Activated CD4-positive, alpha-beta T cell treated with anti-CD3 and anti-CD28 coated beads for 48 hours (primary cell): Measurements from ENCODE around the gene SSH2.
"Not testable (repeated sequence)": the region's sequence is repeated elsewhere in the genome, so short reads cannot be mapped to it uniquely, and the experiment has no call there.

Experiments
- DNase-seq: peaks from one replicate; pipeline ENCODE4 v3.0.0-alpha.2; 2020

Gene SSH2

GRCh38 chr17:29930409-29931010 lies 482 bp upstream of the SSH2 start:
- no peak for DNase-seq

DNA sequence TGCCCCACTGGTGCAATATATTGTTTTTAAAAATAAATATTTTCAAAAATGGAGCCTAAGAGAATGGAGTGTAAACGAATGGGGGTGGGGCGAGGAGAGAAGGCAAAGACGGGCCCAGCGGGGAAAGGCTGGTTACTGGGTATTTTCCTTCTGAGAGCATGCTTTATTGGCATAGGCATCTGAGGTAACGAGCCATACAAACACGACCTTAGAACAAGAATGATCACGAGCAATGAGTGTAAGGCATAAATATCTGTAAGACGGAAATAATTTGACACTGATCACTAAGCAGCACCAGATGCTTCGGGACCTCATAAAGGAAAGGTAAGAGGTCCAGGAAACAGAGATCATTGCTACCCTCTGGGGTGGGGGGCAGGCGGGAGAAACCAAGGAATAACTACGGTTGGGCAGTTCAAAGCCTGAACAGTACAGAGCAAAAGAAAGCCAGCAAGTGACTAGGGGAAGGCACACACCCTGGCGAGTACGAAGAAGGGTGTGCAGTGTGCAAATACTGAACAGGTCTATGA lies 959 bp downstream of the SSH2 start:
- DNase-seq: peak; percentile 50

GRCh38 chr17:29927546-29927945 lies 2.5 kb downstream of the SSH2 start:
- no peak for DNase-seq

DNA sequence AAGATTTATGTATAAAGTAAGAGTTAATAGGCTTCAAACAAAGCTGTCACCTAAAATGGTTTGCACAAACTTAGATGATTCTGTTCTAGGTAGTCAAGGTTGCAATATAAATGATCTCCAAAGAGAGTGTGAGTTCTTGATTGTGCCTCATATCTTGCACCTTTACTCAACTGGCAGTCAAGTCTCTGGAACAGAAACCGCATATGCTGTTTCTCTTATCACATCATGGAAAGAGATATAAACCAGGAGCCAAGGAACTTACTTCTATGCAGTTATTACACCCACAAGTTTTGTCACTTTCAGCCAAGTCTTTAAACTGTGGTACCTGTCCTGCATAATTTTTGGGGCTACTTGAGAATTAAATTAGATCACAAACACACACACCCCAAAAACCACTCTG lies 5.2 kb downstream of the SSH2 start:
- DNase-seq: no peak

DNA sequence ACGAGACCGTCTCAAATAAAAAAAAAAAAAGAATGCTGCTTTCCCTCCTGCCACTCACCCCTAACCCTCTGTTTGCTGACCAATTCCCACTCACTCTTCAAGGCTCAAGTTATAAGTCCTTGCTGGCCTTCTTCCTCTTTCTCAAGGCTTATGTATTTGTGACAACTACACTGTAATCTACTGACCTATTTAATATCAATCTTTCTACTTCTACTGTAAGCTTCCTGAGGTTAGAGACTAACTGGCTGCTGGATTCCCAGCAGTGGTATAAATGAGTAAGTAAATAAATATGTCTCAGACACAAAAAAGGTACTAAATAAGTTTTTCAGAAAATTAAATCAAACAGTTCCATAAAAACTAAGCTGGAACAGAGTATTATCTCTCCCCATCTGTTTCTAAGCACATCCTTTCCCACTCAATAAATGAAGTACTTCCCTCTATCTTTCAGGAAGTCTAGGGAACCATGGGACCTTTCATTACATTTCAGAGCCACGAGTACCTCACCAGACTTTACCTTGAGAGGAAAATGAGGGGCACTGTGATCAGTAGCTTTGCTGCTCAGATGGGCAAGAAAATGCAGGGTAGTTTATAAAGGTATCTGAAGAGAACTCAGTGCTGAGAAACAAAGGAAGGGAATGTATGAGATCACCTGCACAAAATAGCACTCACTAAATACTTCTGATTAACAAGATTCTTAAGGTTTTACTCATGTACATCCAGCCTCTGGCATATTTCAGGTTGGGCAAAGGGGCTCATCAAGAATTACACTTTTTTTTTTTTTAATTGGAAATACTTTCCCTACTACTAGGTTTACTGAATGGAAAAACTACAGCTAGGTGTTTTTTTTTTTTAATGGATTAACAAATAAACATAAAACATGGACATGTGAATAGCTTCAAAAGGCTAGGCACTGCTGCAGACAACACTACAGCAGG lies 10.8 kb downstream of the SSH2 start:
- no peak for DNase-seq

GRCh38 chr17:29918016-29918415 lies 12.0 kb downstream of the SSH2 start:
- no peak for DNase-seq

DNA sequence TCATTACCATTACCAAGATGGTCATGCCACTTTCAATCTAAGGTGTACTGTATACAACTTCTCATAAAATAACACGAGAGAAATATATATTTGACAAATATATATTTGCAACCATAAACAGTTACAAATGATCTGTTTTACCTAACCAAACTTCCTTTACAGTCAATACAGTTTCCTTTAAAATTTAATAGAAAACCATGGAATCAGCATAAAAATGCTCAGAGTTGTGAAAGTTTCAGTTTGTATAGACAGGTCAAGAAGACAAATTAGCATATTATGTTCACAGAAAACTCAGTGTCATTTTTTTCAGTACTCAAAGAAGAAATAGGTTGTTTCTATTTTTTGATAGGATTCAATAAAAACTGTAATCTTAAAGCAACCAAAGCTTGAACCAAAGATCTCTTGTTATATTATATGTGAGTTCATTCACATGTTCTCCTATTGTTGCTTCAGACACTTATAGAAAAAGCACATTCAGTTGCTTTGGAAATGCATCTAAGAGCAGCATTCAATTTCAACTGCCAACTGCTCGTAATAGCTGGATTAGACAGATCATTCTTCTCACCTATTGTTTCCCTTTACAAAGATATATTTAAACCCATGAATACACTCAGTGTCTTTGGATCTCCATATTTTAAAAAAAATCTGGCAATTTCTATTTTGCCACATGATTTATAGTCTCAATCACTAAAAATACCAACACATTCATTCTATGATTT lies 15.1 kb downstream of the SSH2 start:
- no peak for DNase-seq

DNA sequence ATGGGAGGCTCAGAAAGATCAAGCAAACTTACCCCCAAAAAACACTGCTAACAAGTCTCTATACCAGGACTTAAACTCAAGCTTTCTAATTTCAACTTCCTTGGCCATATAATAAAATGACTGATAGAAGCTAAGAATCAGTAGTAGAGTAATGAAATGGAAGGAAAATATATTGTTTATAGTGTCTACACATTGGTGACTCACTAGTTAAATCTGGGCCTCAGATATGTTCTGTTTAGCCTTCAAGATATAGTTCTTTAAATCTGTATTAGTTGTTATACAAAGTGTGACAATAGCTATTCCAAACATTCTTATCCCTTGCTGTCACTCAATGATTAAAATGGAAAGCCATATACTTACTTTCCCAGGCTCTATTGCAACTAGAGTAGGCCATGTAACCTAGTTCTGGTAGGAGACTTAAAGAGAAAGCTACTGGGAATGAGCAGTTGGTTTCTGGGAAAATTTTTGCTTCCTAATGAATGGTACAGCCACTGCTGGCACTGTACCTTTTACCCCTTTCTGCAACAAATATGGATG lies 18.3 kb downstream of the SSH2 start:
- no peak for DNase-seq

GRCh38 chr17:29909236-29910003 lies 20.6 kb downstream of the SSH2 start:
- no peak for DNase-seq

- DNase-seq: no peak
Measured at GRCh38 chr17:29906969-29907368, 23.1 kb downstream of the SSH2 start.

- DNase-seq: no peak
Measured at GRCh38 chr17:29905879-29906167, 24.2 kb downstream of the SSH2 start.

DNA sequence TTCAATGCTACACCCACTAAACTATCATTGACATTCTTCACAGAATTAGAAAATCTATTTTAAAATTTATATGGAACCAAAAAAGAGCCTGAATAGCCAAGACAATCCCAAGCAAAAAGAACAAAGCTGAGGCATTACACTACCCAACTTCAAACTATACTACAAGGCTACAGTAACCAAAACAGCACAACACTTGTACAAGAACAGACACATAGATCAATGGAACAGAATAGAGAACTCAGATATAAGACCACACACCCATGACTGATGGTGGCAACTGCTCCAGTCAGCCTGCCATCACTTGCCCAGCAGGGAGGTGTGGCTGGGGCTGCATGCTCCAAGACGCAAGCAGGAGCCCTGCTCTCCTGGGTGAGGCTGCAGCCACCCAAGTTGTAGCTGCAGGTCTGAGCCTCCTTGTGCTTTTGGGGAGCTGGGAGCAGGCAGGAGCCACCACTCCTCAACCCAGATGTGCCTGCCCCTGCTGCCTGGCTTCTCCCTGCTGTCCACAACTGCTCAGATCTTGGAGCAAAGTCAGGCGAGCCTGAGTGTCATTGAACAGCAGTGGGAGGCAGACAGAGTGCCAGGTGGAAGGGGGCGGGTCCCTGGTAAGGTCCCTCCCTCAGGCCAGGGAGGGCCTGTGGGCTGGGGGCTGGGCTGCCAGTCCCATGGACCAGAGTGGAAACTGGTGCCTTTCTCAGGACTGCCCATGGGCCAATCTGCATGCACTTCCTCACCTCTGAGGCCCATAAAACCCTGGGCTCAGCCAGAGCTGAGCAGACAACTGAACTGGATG lies 24.7 kb downstream of the SSH2 start:
- DNase-seq: no peak

- DNase-seq: no peak
Measured at GRCh38 chr17:29903471-29903870, 26.6 kb downstream of the SSH2 start.

DNA sequence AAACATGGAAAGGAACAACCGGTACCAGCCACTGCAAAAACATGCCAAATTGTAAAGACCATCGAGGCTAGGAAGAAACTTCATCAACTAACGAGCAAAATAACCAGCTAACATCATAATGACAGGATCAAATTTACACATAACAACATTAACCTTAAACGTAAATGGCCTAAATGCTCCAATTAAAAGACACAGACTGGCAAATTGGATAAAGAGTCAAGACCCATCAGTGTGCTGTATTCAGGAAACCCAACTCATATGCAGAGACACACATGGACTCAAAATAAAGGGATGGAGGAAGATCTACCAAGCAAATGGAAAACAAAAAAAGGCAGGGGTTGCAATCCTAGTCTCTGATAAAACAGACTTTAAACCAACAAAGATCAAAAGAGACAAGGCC lies 32.9 kb downstream of the SSH2 start:
- DNase-seq: not testable (repeated sequence)

DNA sequence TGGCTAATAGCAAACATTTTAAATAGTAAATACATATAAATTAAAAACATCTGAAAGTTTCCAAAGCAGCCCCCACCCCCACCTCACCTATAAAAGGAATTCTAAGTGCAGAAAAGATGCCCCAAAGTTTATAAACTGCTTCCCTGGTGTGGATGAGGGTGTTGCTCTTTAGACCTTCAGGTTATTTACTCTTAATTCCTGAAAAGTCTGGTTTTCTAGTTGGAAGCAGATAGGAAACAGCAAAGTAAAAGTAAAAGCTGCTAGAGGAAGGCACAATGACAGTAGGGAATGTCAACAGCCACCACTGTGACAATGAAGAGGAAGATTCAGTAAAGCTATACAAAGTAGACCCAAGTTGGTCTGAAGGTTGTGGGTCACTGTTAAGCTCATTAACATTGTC lies 37.8 kb downstream of the SSH2 start:
- no peak for DNase-seq

GRCh38 chr17:29891131-29891530 lies 38.9 kb downstream of the SSH2 start:
- DNase-seq: no peak

GRCh38 chr17:29885031-29885640 lies 44.9 kb downstream of the SSH2 start:
- no peak for DNase-seq

DNA sequence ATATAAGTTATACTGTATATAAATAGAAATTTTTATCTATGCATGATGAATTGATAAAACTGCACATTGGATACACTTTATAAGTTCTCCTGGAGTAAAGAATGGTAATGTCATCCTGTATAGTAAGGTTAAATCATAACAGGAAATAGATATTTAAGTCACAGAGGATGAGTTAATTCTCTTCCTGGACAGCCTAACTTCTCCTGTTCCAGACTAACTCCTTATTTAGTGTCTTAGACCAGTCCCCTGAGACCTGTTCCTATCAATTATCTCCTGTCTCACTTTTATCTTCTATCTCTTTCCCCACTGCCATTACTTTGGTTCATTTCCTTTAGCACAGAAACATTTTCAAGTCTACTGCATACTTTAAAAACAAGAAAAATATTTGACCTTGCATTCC lies 46.5 kb downstream of the SSH2 start:
- no peak for DNase-seq

DNA sequence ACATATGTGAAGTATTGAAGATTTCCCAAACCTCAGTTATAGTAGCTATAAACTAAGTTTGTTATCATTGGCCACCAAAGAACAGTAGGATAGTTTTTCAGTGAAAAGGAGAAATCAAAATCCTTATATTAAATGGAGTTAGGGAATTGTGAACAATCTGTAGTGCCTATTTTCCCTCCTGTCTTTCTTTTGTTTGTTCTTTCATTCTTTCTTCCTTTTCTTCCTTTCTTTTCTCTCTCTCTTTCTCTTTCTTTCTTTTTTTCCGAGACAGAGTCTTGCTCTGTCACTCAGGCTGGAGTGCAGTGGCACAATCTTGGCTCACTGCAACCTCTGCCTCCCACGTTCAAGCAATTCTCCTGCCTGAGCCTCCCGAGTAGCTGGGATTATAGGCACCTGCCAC lies 48.8 kb downstream of the SSH2 start:
- DNase-seq: no peak

GRCh38 chr17:29880031-29880430 lies 50.0 kb downstream of the SSH2 start:
- no peak for DNase-seq

- DNase-seq: no peak
Measured at GRCh38 chr17:29874931-29875596, 55.0 kb downstream of the SSH2 start.
